B cell (primary cell): Measurements from ENCODE around the gene GON7.

ENCODE experiments used
- CTCF ChIP-seq: fragments of 200-600 bp; IDR thresholded peaks from one replicate; pipeline ENCODE4 v1.8.0; 2022; ENCODE audit warnings: antibody characterized with exemption, mild to moderate bottlenecking
- EZH2 ChIP-seq: IDR thresholded peaks from 2 replicates; pipeline ENCODE4 v1.6.1; 2012; ENCODE audit warnings: borderline replicate concordance, low read depth, mild to moderate bottlenecking, moderate library complexity, low read length; ENCODE audit not compliant: insufficient read depth, poor library complexity, severe bottlenecking

GRCh38 chr14:93228550-93228949 is 21.7 kb upstream of the GON7 start:
- TF ChIP-seq CTCF (no peak), EZH2 (no peak)
